HG02885 (cell line): ENCODE results near the gene OPCML.

ENCODE experiments used
- ATAC-seq: cut with Tn5 transposase; IDR thresholded peaks from one replicate; pipeline ENCODE4 v1.9.1; 2021; ENCODE audit warnings: mild to moderate bottlenecking; ENCODE audit not compliant: unreplicated experiment, poor library complexity

OPCML gene

GRCh38 chr11:133243832-133244231 is 288.5 kb downstream of the OPCML start:
- no peak for ATAC-seq

GRCh38 chr11:133240908-133241655 is 291.2 kb downstream of the OPCML start:
- ATAC-seq, result no peak

GRCh38 chr11:133239575-133239974 is 292.7 kb downstream of the OPCML start:
- no peak for ATAC-seq

GRCh38 chr11:133238495-133238894 is 293.8 kb downstream of the OPCML start:
- ATAC-seq, result no peak

- ATAC-seq, result no peak
These were observed 294.3 kb downstream of the OPCML start for GRCh38 chr11:133238027-133238426.

GRCh38 chr11:133235381-133235780 is 296.9 kb downstream of the OPCML start:
- no peak for ATAC-seq

- ATAC-seq, result no peak
These were observed 297.4 kb downstream of the OPCML start for GRCh38 chr11:133234883-133235282.

GRCh38 chr11:133232665-133233064 is 299.6 kb downstream of the OPCML start:
- no peak for ATAC-seq

- no peak for ATAC-seq
These were observed 301.9 kb downstream of the OPCML start for GRCh38 chr11:133230431-133230830.

GRCh38 chr11:133228471-133229329 is 303.6 kb downstream of the OPCML start:
- no peak for ATAC-seq

- ATAC-seq, result no peak
These were observed 304.6 kb downstream of the OPCML start for GRCh38 chr11:133227632-133228111.

GRCh38 chr11:133224271-133224670 is 308.0 kb downstream of the OPCML start:
- ATAC-seq, result no peak

GRCh38 chr11:133222425-133223330 is 309.6 kb downstream of the OPCML start:
- ATAC-seq, result no peak

GRCh38 chr11:133219543-133219942 is 312.8 kb downstream of the OPCML start:
- ATAC-seq, result no peak

- no peak for ATAC-seq
These were observed 315.5 kb downstream of the OPCML start for GRCh38 chr11:133216813-133217212.

- no peak for ATAC-seq
These were observed 316.6 kb downstream of the OPCML start for GRCh38 chr11:133215596-133216230.

GRCh38 chr11:133214646-133215045 is 317.7 kb downstream of the OPCML start:
- ATAC-seq, result no peak

- ATAC-seq, result no peak
These were observed 320.1 kb downstream of the OPCML start for GRCh38 chr11:133212201-133212600.

- no peak for ATAC-seq
These were observed 324.3 kb downstream of the OPCML start for GRCh38 chr11:133207995-133208394.
